ENCODE measurements around the gene TFDP2.

The TFDP2 gene

GRCh38 chr3:142077859-142078500 lies 71.4 kb downstream of the TFDP2 start:
- Histone ChIP-seq H3K36me3 (ENCODE audit: control insufficient read depth in 2 of 2, insufficient read depth in 1 of 2, low read length in 2 of 2) (no peaks in the 10 kb centered on the region), H3K9me3 (ENCODE audit: control insufficient read depth, insufficient read depth, low read depth, low read length) (no peaks in the 10 kb centered on the region), H3K4me1 (ENCODE audit: control insufficient read depth, insufficient read depth, low read length) (no peaks in the 10 kb centered on the region), H3K27ac (ENCODE audit: extremely low read depth, low read depth, low read length) (no peak overlapping the region), H3K4me3 (ENCODE audit: low read depth, low read length) (no peak overlapping the region)
- TF ChIP-seq OVOL3 (tag by site-specific recombination; IDR thresholded peaks at IDR 0.05) (no peak), CTCF (tag by site-specific recombination; IDR thresholded peaks at IDR 0.05) (no peak), ZNF341 (tag by site-specific recombination; IDR thresholded peaks at IDR 0.05; ENCODE audit: low read depth) (no peak), ZBTB17 (tag by site-specific recombination; IDR thresholded peaks at IDR 0.05) (no peak), ATF2 (tag by site-specific recombination; IDR thresholded peaks at IDR 0.05; ENCODE audit: low read depth) (no peak), ZNF558 (tag by site-specific recombination; IDR thresholded peaks at IDR 0.05) (no peak), ZBTB44 (tag by site-specific recombination; IDR thresholded peaks at IDR 0.05) (no peak), ZNF560 (tag by site-specific recombination; IDR thresholded peaks at IDR 0.05; ENCODE audit: borderline replicate concordance) (no peak), KLF1 (tag by site-specific recombination; IDR thresholded peaks at IDR 0.05) (no peak), ZNF677 (tag by site-specific recombination; IDR thresholded peaks at IDR 0.05) (no peak), ZNF658 (tag by site-specific recombination; IDR thresholded peaks at IDR 0.05) (no peak), TSHZ1 (tag by site-specific recombination; IDR thresholded peaks at IDR 0.05; ENCODE audit: borderline replicate concordance) (no peak), INSM2 (tag by site-specific recombination; IDR thresholded peaks at IDR 0.05) (no peak), ZXDB (tag by site-specific recombination; IDR thresholded peaks at IDR 0.05) (no peak), SALL2 (tag by site-specific recombination; IDR thresholded peaks at IDR 0.05; ENCODE audit: borderline replicate concordance) (no peak)
- POLR2A ChIA-PET, result no interaction called here
- CTCF ChIA-PET, result no interaction called here
